GM12864 (cell line): ENCODE data around the gene TNNI3K.

Experiments
- DNase-seq: peaks from one replicate; pipeline ENCODE4 v3.0.0-alpha.2; 2011; ENCODE audit warnings: low read depth
- H3K4me3 ChIP-seq: 2 replicates; pipeline ENCODE4 v1.5.1; 2011; ENCODE audit warnings: mild to moderate bottlenecking, low read depth, low read length, control low read depth
- CTCF ChIP-seq: IDR thresholded peaks from 2 replicates; pipeline ENCODE4 v1.5.1; 2011; ENCODE audit warnings: low read depth, mild to moderate bottlenecking, moderate library complexity, low read length, control low read depth, inconsistent platforms; ENCODE audit errors: missing control alignments

Gene TNNI3K

GRCh38 chr1:74367175-74367813, 132.1 kb downstream of the TNNI3K start:
- TF ChIP-seq CTCF = no peak
- DNase-seq = no peak
- H3K4me3 ChIP-seq = no peak overlapping the region

GRCh38 chr1:74368335-74368734, 133.1 kb downstream of the TNNI3K start:
- DNase-seq = no peak
- TF ChIP-seq CTCF = no peak
- no peak overlapping the region for H3K4me3 ChIP-seq

- no peak for DNase-seq
- no peak overlapping the region for H3K4me3 ChIP-seq
- TF ChIP-seq CTCF = no peak
These were observed 140.2 kb downstream of the TNNI3K start for GRCh38 chr1:74375376-74375775.

DNA sequence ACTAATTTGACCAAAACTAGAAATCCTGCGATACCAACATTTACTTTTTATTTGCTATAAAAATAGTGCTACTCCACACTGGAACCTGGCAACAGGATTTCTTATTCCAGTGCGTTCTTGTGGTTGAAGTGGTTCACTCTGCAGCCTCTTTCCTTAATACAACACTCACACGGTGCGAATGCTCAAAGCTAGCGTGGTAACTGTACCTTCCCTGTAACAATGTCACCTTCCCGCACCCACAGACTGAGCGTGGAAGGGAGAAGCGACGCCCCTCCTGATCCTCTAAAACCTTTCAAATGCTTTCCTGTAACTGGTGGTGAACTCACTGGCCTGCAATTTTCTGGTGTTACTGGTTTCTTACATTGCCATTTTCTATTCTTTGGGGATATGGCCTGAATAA, 145.1 kb downstream of the TNNI3K start:
- no peak for TF ChIP-seq CTCF
- DNase-seq = no peak
- no peak overlapping the region for H3K4me3 ChIP-seq

DNA sequence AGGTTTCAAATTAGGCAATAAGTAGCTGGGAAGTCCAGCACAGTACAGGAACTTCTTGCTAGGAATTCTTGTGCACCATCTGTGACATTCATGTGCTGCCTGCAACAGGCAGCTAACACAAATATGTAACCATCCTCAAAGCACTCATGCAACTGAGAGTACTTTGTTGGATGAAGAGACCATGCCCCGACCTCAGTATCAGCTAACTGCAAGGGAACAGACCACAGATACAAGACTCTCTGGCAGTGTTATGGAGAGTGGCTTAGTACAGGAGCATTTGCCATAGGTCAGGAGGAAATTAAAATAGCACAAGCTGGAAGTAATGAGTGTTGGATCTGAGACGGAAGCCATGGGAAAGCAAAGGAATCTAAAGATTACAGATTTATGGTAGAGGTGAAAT, 153.7 kb downstream of the TNNI3K start:
- H3K4me3 ChIP-seq = no peak overlapping the region
- no peak for DNase-seq
- TF ChIP-seq CTCF = no peak

DNA sequence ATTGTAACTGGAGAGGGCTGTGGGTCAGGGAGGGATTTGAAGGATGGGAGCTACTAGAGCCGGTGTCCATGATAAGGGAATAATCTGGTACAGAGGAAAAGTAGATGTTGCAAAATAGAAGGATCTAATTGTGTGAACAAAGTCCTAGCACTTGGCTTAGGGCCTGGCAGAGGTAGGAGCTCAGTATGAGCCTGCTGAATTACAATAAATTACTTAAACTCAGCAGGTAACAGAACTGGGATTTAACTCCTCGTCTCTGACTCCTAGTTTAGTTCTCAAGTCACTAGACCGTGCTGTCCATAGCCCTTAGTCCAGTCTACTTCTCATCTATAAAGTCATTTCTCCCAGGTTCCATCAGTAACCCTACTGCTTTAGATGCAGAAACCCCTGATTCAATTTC, 157.0 kb downstream of the TNNI3K start:
- no peak for DNase-seq
- no peak overlapping the region for H3K4me3 ChIP-seq
- no peak for TF ChIP-seq CTCF

DNA sequence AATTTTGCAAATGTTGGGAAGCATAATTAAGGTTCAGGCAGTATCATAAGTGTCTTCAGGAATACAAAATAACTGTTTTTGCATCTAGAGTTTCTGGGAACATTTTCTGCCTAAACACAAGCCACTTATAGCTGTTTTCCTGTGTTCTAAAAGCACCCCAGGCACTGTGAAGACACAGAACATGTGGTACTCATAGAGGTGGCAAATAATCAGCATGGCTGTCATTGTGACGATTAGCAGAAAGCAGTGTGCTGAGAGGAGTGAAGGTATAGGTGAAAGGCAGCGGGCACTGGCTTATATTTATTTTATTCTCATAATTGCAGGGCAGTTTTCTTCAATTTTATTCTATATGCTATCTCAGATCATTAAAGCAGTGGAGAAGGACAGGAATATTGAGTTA, 157.7 kb downstream of the TNNI3K start:
- no peak for DNase-seq
- no peak overlapping the region for H3K4me3 ChIP-seq
- TF ChIP-seq CTCF = no peak
